ENCODE results near the gene GCH1.

The GCH1 gene

DNA sequence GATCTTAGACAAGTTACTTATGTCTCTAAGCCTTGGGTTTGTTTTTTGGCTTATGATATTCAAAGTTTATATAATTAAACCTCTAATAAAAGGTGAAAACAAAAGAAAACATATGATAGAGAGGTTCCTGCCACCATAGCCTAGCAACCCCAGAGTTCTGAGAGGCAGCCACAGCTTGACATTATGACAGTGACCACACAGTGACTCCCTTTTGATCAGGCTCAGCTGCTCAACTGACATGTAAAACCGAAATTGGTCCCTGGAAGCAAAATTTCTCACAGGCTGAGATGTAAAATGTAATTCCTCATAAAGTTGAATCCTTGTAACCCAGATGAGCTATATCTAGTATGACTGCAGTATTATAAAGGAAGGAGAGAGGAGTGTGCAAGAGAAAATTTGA, 108.5 kb downstream of the GCH1 start:
- DNase-seq = no peak

DNA sequence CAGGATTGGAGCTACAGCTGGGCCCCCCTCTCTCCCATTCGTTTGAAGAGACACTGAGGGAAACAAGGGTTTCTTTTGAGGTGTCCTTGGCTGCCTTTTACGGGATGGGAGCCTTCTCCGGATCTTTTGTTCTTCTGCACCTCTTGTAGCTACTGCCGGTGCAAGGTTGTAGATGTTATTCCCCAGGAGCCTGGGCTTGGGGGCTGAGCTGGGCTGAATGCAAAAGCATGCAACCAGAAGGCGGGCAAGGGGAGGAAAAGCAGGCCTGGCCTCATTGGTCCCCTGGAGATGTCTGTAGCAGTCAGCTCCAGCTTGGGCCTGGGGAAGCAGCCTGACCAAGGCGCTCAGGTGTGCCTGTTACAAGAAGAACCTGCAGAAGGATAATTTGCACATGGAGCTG, 110.3 kb downstream of the GCH1 start:
- DNase-seq = no peak

All from CD4-positive, alpha-beta T cell treated with Interleukin-21 for 1 hour (primary cell).